Osteocyte (in vitro differentiated cells): Measurements from ENCODE around the gene RCL1. TPM values are rescaled to one million over a fixed set of nuclear protein-coding genes. Genes with fewer than 3 reads are reported as not detected.
A peak's percentile ranks its signal among the peaks of the same experiment; 100 is the strongest.

Experiments used
- DNase-seq: peaks from one replicate; pipeline ENCODE4 v3.0.0; 2021; ENCODE audit warnings: mixed read lengths; ENCODE audit not compliant: unreplicated experiment; ENCODE audit errors: extremely low spot score
- H3K27ac Mint-ChIP-seq: one replicate; pipeline ENCODE4 v1.8.0; 2021; ENCODE audit warnings: mild to moderate bottlenecking, mixed read lengths; ENCODE audit not compliant: unreplicated experiment
- H3K27me3 Mint-ChIP-seq: one replicate; pipeline ENCODE4 v1.8.0; 2021; ENCODE audit warnings: mixed read lengths; ENCODE audit not compliant: unreplicated experiment
- H3K36me3 Mint-ChIP-seq: one replicate; pipeline ENCODE4 v1.8.0; 2021; ENCODE audit warnings: mixed read lengths; ENCODE audit not compliant: unreplicated experiment
- H3K4me1 Mint-ChIP-seq: one replicate; pipeline ENCODE4 v1.8.0; 2021; ENCODE audit warnings: mixed read lengths; ENCODE audit not compliant: unreplicated experiment
- H3K4me3 Mint-ChIP-seq: one replicate; pipeline ENCODE4 v1.8.0; 2021; ENCODE audit warnings: mild to moderate bottlenecking, moderate library complexity, mixed read lengths; ENCODE audit not compliant: unreplicated experiment
- H3K9me3 Mint-ChIP-seq: one replicate; pipeline ENCODE4 v1.8.0; 2021; ENCODE audit warnings: mixed read lengths; ENCODE audit not compliant: unreplicated experiment
- total RNA-seq: library from RNA; stranded (reverse); gene quantifications from 2 replicates; pipeline ENCODE4 v1.2.1, GENCODE V29; 2021
- TF ChIP-seq, protein P1 (sequence below): fragments of 200-600 bp; sonication (generic); IDR thresholded peaks from 2 replicates; pipeline ENCODE4 v1.5.0; 2021; ENCODE audit warnings: antibody characterized with exemption, mild to moderate bottlenecking, moderate library complexity

RCL1 gene
- total RNA-seq, 1 donor from 2014 or later, result 13.4 TPM

DNA sequence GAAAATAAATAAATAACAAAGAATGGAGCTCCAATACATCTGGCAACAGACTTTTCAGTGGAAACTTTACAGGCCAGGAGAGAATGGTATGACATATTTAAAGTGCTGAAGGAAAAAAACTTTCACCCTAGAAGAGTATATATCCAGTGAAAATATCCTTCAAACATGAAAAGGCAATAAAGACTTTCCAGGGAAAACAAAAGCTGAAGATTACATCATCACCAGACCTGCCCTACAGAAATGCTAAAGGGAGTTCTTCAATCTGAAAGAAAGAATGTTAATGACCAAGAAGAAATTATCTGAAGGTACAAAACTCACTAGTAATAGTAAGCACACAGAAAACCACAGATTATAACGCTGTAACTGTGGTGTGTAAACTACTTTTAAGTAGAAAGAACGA, 8.3 kb upstream of the RCL1 start:
- TF ChIP-seq, protein P1, sequence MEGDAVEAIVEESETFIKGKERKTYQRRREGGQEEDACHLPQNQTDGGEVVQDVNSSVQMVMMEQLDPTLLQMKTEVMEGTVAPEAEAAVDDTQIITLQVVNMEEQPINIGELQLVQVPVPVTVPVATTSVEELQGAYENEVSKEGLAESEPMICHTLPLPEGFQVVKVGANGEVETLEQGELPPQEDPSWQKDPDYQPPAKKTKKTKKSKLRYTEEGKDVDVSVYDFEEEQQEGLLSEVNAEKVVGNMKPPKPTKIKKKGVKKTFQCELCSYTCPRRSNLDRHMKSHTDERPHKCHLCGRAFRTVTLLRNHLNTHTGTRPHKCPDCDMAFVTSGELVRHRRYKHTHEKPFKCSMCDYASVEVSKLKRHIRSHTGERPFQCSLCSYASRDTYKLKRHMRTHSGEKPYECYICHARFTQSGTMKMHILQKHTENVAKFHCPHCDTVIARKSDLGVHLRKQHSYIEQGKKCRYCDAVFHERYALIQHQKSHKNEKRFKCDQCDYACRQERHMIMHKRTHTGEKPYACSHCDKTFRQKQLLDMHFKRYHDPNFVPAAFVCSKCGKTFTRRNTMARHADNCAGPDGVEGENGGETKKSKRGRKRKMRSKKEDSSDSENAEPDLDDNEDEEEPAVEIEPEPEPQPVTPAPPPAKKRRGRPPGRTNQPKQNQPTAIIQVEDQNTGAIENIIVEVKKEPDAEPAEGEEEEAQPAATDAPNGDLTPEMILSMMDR, result no peak

DNA sequence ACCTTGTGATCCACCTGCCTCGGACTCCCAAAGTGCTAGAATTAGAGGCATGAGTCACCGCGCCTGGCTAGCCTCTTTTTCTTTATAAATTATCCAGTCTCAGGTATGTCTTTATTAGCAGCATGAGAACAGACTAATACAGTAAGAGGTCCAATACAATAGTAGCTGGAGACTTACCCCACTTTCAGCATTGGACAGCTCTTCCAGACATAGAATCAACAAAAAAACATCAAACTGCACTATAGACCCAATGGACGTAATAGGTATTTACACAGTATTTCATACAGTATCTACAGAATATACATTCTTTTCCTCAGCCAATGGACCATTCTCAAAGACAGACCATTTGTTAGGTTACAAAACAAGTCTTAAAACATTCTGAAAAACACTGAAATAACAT, 6.1 kb upstream of the RCL1 start:
- H3K27ac Mint-ChIP-seq, result no peak overlapping the region
- H3K9me3 Mint-ChIP-seq, result no peaks in the 10 kb centered on the region
- no peak overlapping the region for H3K4me3 Mint-ChIP-seq
- no peaks in the 10 kb centered on the region for H3K4me1 Mint-ChIP-seq
- TF ChIP-seq, protein P1, result no peak
- DNase-seq, result no peak
- H3K27me3 Mint-ChIP-seq, result peaks cover 12% of the 10 kb centered on the region
- H3K36me3 Mint-ChIP-seq, result no peaks in the 10 kb centered on the region

More for the DNA sequence above, 8.3 kb upstream of the RCL1 start:
- Mint-ChIP-seq H3K9me3 (no peaks in the 10 kb centered on the region), H3K27ac (no peak overlapping the region), H3K4me3 (no peak overlapping the region), H3K27me3 (peaks cover 12% of the 10 kb centered on the region), H3K36me3 (no peaks in the 10 kb centered on the region), H3K4me1 (peaks cover under 1% of the 10 kb centered on the region)
- no peak for DNase-seq

GRCh38 chr9:4787876-4788275, 4.9 kb upstream of the RCL1 start:
- peaks cover 6% of the 10 kb centered on the region for H3K4me1 Mint-ChIP-seq
- H3K4me3 Mint-ChIP-seq, result no peak overlapping the region
- no peak overlapping the region for H3K27ac Mint-ChIP-seq
- no peaks in the 10 kb centered on the region for H3K9me3 Mint-ChIP-seq
- H3K27me3 Mint-ChIP-seq, result peaks cover 12% of the 10 kb centered on the region
- TF ChIP-seq, protein P1, result no peak
- H3K36me3 Mint-ChIP-seq, result no peaks in the 10 kb centered on the region
- no peak for DNase-seq

GRCh38 chr9:4788703-4789102, 4.0 kb upstream of the RCL1 start:
- H3K4me3 Mint-ChIP-seq, result no peak overlapping the region
- no peaks in the 10 kb centered on the region for H3K36me3 Mint-ChIP-seq
- no peak for DNase-seq
- H3K27me3 Mint-ChIP-seq, result peaks cover 12% of the 10 kb centered on the region
- H3K4me1 Mint-ChIP-seq, result peaks cover 7% of the 10 kb centered on the region
- no peak overlapping the region for H3K27ac Mint-ChIP-seq
- TF ChIP-seq, protein P1, result no peak
- no peaks in the 10 kb centered on the region for H3K9me3 Mint-ChIP-seq

GRCh38 chr9:4792054-4792571, 631 bp upstream of the RCL1 start:
- Mint-ChIP-seq H3K27me3 (peaks cover 5% of the 10 kb centered on the region), H3K4me1 (peaks cover 20% of the 10 kb centered on the region), H3K36me3 (no peaks in the 10 kb centered on the region), H3K9me3 (no peaks in the 10 kb centered on the region), H3K4me3 (peak overlapping the region; percentile 99), H3K27ac (peak overlapping the region; percentile 32)
- TF ChIP-seq, protein P1, result no peak
- no peak for DNase-seq
